ENCODE results near the gene PLP2. TPM values are rescaled to one million over a fixed set of nuclear protein-coding genes. Genes with fewer than 3 reads are reported as not detected.

PLP2 gene
- total RNA-seq, 1 experiment from 2014 or later = 273 TPM

- Mint-ChIP-seq H3K4me1 (ENCODE audit: low read depth, unreplicated experiment) (no peaks in the 10 kb centered on the region), H3K36me3 (ENCODE audit: insufficient read depth, unreplicated experiment) (no peaks in the 10 kb centered on the region), H3K27me3 (ENCODE audit: unreplicated experiment) (peaks cover 53% of the 10 kb centered on the region), H3K9me3 (ENCODE audit: low read depth, unreplicated experiment) (no peaks in the 10 kb centered on the region), H3K27ac (ENCODE audit: unreplicated experiment) (no peak overlapping the region), H3K4me3 (ENCODE audit: low read depth, unreplicated experiment) (no peak overlapping the region)
- no peak for TF ChIP-seq CTCF (IDR thresholded peaks at IDR 0.05; ENCODE audit: unreplicated experiment)
- no peak for DNase-seq
- BruUV-seq (replicated peaks) = no TSS peak
- CTCF ChIA-PET = no interaction called here
- intact Hi-C loops (cut with micrococcal nuclease; ENCODE audit: unreplicated experiment) = no loop called here
Observed at GRCh38 chrX:49212209-49212608, 40.5 kb downstream of the PLP2 start.

- DNase-seq = no peak
- H3K36me3 Mint-ChIP-seq (ENCODE audit: insufficient read depth, unreplicated experiment) = peaks cover 3% of the 10 kb centered on the region
- H3K27me3 Mint-ChIP-seq (ENCODE audit: unreplicated experiment) = peaks cover 53% of the 10 kb centered on the region
- intact Hi-C loops (cut with micrococcal nuclease; ENCODE audit: unreplicated experiment) = no loop called here
- H3K4me1 Mint-ChIP-seq (ENCODE audit: low read depth, unreplicated experiment) = no peaks in the 10 kb centered on the region
- BruUV-seq (replicated peaks) = no TSS peak
- no peak for TF ChIP-seq CTCF (IDR thresholded peaks at IDR 0.05; ENCODE audit: unreplicated experiment)
- H3K27ac Mint-ChIP-seq (ENCODE audit: unreplicated experiment) = no peak overlapping the region
- CTCF ChIA-PET = no interaction called here
- no peaks in the 10 kb centered on the region for H3K9me3 Mint-ChIP-seq (ENCODE audit: low read depth, unreplicated experiment)
- no peak overlapping the region for H3K4me3 Mint-ChIP-seq (ENCODE audit: low read depth, unreplicated experiment)
Observed at GRCh38 chrX:49212861-49213260, 41.2 kb downstream of the PLP2 start.

- Mint-ChIP-seq H3K27me3 (ENCODE audit: unreplicated experiment) (peaks cover 58% of the 10 kb centered on the region), H3K4me1 (ENCODE audit: low read depth, unreplicated experiment) (no peaks in the 10 kb centered on the region), H3K4me3 (ENCODE audit: low read depth, unreplicated experiment) (no peak overlapping the region), H3K36me3 (ENCODE audit: insufficient read depth, unreplicated experiment) (peaks cover 6% of the 10 kb centered on the region), H3K9me3 (ENCODE audit: low read depth, unreplicated experiment) (no peaks in the 10 kb centered on the region), H3K27ac (ENCODE audit: unreplicated experiment) (no peak overlapping the region)
- TF ChIP-seq CTCF (IDR thresholded peaks at IDR 0.05; ENCODE audit: unreplicated experiment) = no peak
- DNase-seq = no peak
- CTCF ChIA-PET = no interaction called here
- intact Hi-C loops (cut with micrococcal nuclease; ENCODE audit: unreplicated experiment) = no loop called here
- BruUV-seq (replicated peaks) = no TSS peak
Observed at GRCh38 chrX:49214416-49214815, 42.7 kb downstream of the PLP2 start.

GRCh38 chrX:49214996-49215526 is 43.4 kb downstream of the PLP2 start:
- Mint-ChIP-seq H3K4me3 (ENCODE audit: low read depth, unreplicated experiment) (no peak overlapping the region), H3K36me3 (ENCODE audit: insufficient read depth, unreplicated experiment) (peaks cover 6% of the 10 kb centered on the region)
- intact Hi-C loops (cut with micrococcal nuclease; ENCODE audit: unreplicated experiment) = no loop called here

More at GRCh38 chrX:49214996-49215526, 43.4 kb downstream of the PLP2 start:
- peaks cover 2% of the 10 kb centered on the region for H3K9me3 Mint-ChIP-seq (ENCODE audit: low read depth, unreplicated experiment)
- no peak overlapping the region for H3K27ac Mint-ChIP-seq (ENCODE audit: unreplicated experiment)
- DNase-seq = no peak
- H3K27me3 Mint-ChIP-seq (ENCODE audit: unreplicated experiment) = peaks cover 64% of the 10 kb centered on the region
- no peak for TF ChIP-seq CTCF (IDR thresholded peaks at IDR 0.05; ENCODE audit: unreplicated experiment)
- H3K4me1 Mint-ChIP-seq (ENCODE audit: low read depth, unreplicated experiment) = no peaks in the 10 kb centered on the region
- no TSS peak for BruUV-seq (replicated peaks)
- CTCF ChIA-PET = no interaction called here
